GM19463 (cell line): ENCODE data around the gene GRID2.
"Not testable (repeated sequence)": the region's sequence is repeated elsewhere in the genome, so short reads cannot be mapped to it uniquely, and the experiment has no call there.

Source experiments
- ATAC-seq: cut with Tn5 transposase; IDR thresholded peaks from one replicate; pipeline ENCODE4 v1.9.1; 2021; ENCODE audit warnings: mild to moderate bottlenecking, moderate library complexity; ENCODE audit not compliant: unreplicated experiment

Gene GRID2

GRCh38 chr4:92303621-92304027, at the start of gene GRID2:
Gene GRID2, plus strand, starts transcription at chr4:92303966.
- ATAC-seq: no peak

GRCh38 chr4:92253986-92254671, 49.6 kb upstream of the GRID2 start:
- ATAC-seq: no peak

- ATAC-seq: no peak
These were observed 48.9 kb upstream of the GRID2 start for GRCh38 chr4:92254767-92255442.

GRCh38 chr4:92255920-92256244, 47.9 kb upstream of the GRID2 start:
- no peak for ATAC-seq

GRCh38 chr4:92257931-92258857, 45.6 kb upstream of the GRID2 start:
- ATAC-seq: no peak

- ATAC-seq: no peak
These were observed 42.5 kb upstream of the GRID2 start for GRCh38 chr4:92261256-92261655.

GRCh38 chr4:92262371-92262770, 41.4 kb upstream of the GRID2 start:
- ATAC-seq: no peak

- no peak for ATAC-seq
These were observed 40.8 kb upstream of the GRID2 start for GRCh38 chr4:92263010-92263409.

- ATAC-seq: no peak
These were observed 40.2 kb upstream of the GRID2 start for GRCh38 chr4:92263575-92263974.

GRCh38 chr4:92264163-92264562, 39.6 kb upstream of the GRID2 start:
- no peak for ATAC-seq

- no peak for ATAC-seq
These were observed 38.7 kb upstream of the GRID2 start for GRCh38 chr4:92265021-92265420.

GRCh38 chr4:92265798-92266197, 38.0 kb upstream of the GRID2 start:
- ATAC-seq: no peak

- ATAC-seq: no peak
These were observed 37.2 kb upstream of the GRID2 start for GRCh38 chr4:92266521-92266920.

GRCh38 chr4:92268642-92269041, 35.1 kb upstream of the GRID2 start:
- no peak for ATAC-seq

GRCh38 chr4:92270908-92271307, 32.9 kb upstream of the GRID2 start:
- ATAC-seq: no peak

GRCh38 chr4:92271551-92271950, 32.2 kb upstream of the GRID2 start:
- ATAC-seq: not testable (repeated sequence)

- not testable (repeated sequence) for ATAC-seq
These were observed 26.5 kb upstream of the GRID2 start for GRCh38 chr4:92277057-92277881.

- no peak for ATAC-seq
These were observed 24.5 kb upstream of the GRID2 start for GRCh38 chr4:92279296-92279695.

- no peak for ATAC-seq
These were observed 4.6 kb upstream of the GRID2 start for GRCh38 chr4:92299152-92299551.

GRCh38 chr4:92304121-92304520, 355 bp downstream of the GRID2 start:
- ATAC-seq: no peak

GRCh38 chr4:92304606-92305005, 840 bp downstream of the GRID2 start:
- no peak for ATAC-seq
